Stimulated activated CD4-positive, alpha-beta T cell treated with anti-CD3 and anti-CD28 coated beads, TNF-alpha, amount 100 ng/mL, for 24 hours (primary cell): ENCODE measurements around the gene RXRA.
"Not testable (repeated sequence)": the region's sequence is repeated elsewhere in the genome, so short reads cannot be mapped to it uniquely, and the experiment has no call there.

ENCODE experiments used
- DNase-seq, 3 experiments: peaks; one replicate each; pipeline ENCODE4 v3.0.0-alpha.2; 2020; ENCODE audit warnings: low read depth in 3 of 3

The RXRA gene

GRCh38 chr9:134293611-134294152 lies 32.6 kb upstream of the RXRA start:
- no peak for DNase-seq

- DNase-seq: no peak
Observed at GRCh38 chr9:134294153-134295071, 31.8 kb upstream of the RXRA start.

- no peak for DNase-seq
Observed at GRCh38 chr9:134295101-134295745, 31.0 kb upstream of the RXRA start.

- no peak for DNase-seq
Observed at GRCh38 chr9:134295746-134296250, 30.5 kb upstream of the RXRA start.

GRCh38 chr9:134296301-134297082 lies 29.8 kb upstream of the RXRA start:
- DNase-seq: no peak

- DNase-seq: no peak
Observed at GRCh38 chr9:134297083-134297410, 29.2 kb upstream of the RXRA start.

GRCh38 chr9:134297576-134297975 lies 28.7 kb upstream of the RXRA start:
- no peak for DNase-seq

DNA sequence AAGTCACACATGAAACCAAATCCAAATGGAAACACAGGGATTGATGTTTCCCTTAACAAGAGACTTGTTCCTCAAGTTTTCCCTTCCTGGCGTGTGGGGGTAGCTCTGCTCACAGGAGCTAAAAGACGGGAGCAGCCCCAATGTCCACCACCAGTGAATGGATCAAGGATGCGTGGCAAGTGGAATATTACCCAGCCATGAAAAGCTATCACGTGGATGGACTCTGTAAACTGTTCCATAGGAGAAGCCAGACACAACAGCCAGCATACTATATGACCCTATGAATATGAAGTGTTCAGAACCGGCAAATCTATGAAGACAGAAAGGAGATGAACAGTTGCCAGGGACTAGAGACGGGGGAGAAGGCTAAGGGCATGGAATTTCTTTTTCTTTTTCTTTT lies 28.3 kb upstream of the RXRA start:
- DNase-seq: no peak

DNA sequence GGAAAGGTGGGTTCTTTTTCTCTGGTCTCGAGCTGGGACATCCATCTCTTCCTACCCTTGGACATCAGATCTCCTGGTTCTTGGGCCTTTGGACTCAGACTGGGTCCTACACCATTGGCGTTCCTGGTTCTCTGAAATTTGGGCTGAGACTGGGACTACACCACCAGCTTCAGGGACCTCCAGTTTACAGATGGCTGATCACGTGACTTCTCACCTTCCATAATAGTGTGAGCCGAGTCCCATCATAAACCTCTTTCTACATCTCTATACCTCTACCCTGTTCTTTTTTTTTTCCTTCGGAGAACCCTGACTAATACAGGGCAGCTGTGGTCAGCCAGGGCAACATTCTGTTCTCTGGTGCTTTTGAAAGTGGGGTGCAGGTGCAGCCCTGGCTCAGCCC lies 27.2 kb upstream of the RXRA start:
- no peak for DNase-seq

DNA sequence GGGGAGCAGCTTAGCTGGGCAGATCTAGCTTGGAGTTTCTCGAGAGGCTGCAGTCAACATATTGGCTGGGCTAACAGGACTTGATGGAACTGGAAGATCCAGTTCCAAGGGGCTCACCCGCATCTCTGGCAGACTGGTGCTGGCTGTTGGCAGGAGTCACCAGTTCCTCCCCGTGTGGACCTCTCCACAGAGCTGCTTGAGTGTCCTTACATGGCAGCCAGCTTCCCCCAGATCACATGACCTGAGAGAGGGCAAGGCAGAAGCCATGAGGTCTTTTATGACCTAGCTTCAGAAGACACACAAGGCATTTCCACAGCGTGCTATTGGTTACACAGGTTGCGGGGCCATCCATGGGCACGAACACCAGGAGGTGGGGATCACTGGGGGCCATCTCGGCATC lies 26.4 kb upstream of the RXRA start:
- DNase-seq: no peak

GRCh38 chr9:134301387-134302129 lies 24.7 kb upstream of the RXRA start:
- peak in 2 of 3 experiments; percentile 22 to 54 for DNase-seq

DNA sequence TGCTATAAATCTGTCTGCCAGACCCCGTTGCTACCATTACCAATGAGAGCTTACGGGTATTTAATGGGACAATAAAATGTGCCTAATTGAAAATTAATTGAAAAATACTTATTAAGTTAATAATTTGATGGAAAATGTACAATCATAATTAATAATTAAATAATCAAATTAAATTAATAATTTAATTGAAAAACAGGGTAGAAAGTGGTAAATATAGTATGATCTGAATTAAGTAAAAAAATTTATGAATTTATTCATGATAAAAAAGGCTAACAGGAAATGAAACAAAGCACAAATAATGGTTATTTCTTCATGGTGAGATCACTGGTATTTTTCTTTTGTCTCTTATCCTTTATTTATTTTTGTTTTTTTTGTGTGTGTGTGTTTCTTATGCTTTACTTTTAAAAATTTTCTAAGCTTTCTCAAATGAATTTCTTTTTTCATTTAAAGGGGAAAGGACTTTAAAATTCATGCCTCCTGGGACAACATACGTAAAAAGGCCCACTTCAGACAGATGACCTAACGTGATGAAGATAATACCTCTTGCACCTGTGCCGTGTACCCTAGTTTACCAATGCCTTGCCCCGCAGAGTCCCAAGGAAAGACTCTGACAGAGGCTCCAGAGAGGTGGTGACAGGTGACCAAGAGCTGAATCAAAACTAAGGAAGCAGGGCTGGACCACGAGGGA lies 24.0 kb upstream of the RXRA start:
- DNase-seq: no peak

DNA sequence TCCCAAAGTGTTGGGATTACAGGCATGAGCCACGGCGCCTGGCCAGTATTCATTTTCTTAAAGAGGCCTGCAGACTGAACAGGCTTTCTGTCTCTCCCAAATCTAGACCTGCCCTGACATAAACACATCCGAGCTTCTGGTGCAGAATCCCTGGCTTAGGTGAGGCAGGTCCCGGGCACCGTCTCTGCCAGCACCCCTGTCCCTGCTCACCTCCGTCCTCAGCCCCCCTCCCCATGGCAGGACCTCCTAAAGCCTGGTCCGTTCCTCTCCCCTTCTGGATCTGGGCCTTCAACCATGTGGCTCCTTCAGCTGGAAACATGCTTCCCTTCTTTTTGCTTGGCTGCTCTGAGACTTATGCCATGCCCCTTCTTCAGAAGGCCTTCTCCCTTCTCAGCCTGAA lies 22.7 kb upstream of the RXRA start:
- no peak for DNase-seq

- no peak for DNase-seq
Observed at GRCh38 chr9:134304261-134304660, 22.0 kb upstream of the RXRA start.

GRCh38 chr9:134304690-134305089 lies 21.6 kb upstream of the RXRA start:
- DNase-seq: no peak

DNA sequence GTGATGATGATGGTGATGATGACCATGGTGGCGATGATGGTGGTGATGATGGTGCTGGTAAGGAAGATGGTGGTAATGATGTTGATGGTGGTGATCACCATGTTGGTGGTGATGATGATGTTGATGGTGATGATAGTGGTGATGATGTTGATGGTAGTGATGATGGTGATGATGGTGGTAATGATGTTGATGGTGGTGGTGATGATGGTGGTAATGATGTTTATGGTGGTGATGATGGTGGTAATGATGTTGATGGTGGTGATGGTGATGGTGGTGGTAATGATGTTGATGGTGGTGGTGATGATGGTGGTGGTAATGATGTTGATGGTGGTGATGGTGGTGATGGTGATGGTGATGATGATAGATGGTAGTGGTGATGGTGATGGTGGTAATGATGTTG lies 20.7 kb upstream of the RXRA start:
- no peak for DNase-seq

DNA sequence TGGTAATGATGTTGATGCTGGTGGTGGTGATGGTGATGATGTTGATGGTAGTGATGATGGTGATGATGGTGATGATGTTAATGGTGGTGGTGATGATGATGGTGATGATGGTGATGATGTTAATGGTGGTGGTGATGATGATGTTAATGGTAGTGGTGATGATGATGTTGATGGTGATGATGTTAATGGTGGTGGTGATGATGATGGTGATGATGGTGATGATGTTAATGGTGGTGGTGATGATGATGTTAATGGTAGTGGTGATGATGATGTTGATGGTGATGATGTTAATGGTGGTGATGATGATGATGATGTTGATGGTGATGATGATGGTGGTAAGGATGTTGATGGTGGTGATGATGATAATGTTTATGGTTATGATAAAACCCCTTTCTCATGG lies 20.2 kb upstream of the RXRA start:
- not testable (repeated sequence) for DNase-seq

DNA sequence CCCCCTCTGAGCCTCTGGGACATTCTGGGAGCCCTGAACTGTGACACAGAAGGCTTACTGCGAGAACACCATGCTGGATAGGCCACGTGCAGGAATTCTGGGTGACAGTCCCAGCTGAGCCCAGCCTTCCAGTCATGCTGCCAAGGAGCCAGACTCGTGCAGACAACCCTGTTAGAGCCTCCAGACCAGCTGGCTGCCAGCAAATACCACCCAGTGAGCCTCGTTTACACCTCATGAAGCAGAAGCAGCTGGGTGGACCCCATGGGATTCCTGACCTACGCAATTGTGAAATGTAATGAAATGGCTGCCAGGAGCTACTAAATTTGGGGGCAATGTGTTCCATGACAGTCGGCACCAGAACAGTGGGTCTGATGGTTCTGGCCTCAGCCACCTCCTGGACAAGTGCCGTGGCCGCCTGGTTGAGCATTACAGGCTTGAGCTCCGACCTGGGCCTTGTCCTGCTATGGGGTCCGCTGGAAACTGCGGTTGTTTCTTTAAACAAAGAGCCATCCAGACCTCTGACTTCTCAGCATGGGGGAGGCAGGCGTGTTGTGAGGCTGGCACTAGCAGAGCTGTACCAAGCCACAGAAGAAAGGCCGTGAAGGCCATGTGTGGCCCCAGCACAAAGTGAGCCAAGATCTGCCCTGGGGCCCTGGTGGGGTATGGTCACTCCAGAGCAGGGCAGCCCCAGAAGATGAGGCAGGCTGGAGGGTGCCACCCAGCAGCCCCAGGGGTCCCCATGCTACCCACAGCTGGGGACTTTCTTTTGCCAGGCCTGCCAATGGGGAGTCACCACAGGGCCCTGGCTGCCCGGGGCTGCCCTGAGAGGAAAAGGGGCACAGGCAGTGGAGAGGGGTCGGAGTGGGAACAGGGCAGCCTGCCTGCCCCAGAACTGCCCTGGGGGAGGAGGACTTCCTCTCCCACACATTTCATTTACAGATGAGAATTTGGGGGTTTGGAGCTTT lies 19.3 kb upstream of the RXRA start:
- DNase-seq: no peak
